Right lobe of liver (tissue), 6 donors: Measurements from ENCODE around the gene PAQR8. TPM values are rescaled to one million over a fixed set of nuclear protein-coding genes. Genes with fewer than 3 reads are reported as not detected.

Source experiments
- ATAC-seq, 4 donors: fragments of 200-7000 bp; cut with Tn5 transposase; one replicate each; pipeline ENCODE4 v1.9.1; 2020; ENCODE audit warnings: mild to moderate bottlenecking in 4 of 4, moderate library complexity in 4 of 4
- DNase-seq, 3 donors: peaks; one replicate each; pipeline ENCODE4 v3.0.0-alpha.2; 2020
- H3K27ac ChIP-seq, 3 donors: fragments of 200-600 bp; one replicate each; pipeline ENCODE4 v1.8.0; 2022
- H3K27me3 ChIP-seq, 2 donors: fragments of 200-600 bp; one replicate each; pipeline ENCODE4 v1.8.0; 2022
- H3K36me3 ChIP-seq, 4 donors: fragments of 200-600 bp; sonication (generic) in 1 of 4; one replicate each; pipeline versions ENCODE4 v1.5.1 to v1.8.0; 2017 to 2022; ENCODE audit warnings: control low read depth in 1 of 4
- H3K4me1 ChIP-seq, 4 donors: fragments of 200-600 bp; sonication (generic) in 1 of 4; one replicate each; pipeline versions ENCODE4 v1.5.1 to v1.8.0; 2017 to 2022; ENCODE audit warnings: control low read depth in 1 of 4
- H3K4me3 ChIP-seq, 3 donors: fragments of 200-600 bp; one replicate each; pipeline ENCODE4 v1.8.0; 2022
- H3K9me3 ChIP-seq, 4 donors: fragments of 200-600 bp; sonication (generic) in 1 of 4; one replicate each; pipeline versions ENCODE4 v1.5.1 to v1.8.0; 2017 to 2022; ENCODE audit warnings: control low read depth in 1 of 4
- POLR2A ChIP-seq: fragments of 450-650 bp; IDR thresholded peaks from one replicate; pipeline ENCODE4 v1.6.1; 2017; ENCODE audit warnings: antibody characterized with exemption, mild to moderate bottlenecking
- WGBS: methylation state at CpG from one replicate; pipeline ENCODE4 v1.1.6; 2018; ENCODE audit warnings: low coverage, low lambda C conversion rate; ENCODE audit not compliant: insufficient coverage; ENCODE audit errors: missing lambda C conversion rate; 5-methylcytosine and 5-hydroxymethylcytosine counted together
- intact Hi-C, 2 donors: fragments of 100-400 bp; cut with DNase I; formaldehyde crosslinking; loops; one replicate each; pipeline versions ENCODE4 v1.11.2 to v1.14.1; 2022
- long read RNA-seq: library from polyadenylated mRNA; unstranded; transcript quantifications from one replicate; pipeline ENCODE4 v2.0.0, GENCODE V29; 2019
- total RNA-seq, 6 experiments: library from RNA; depleted of rRNA in 2 of 6; stranded (reverse); fragments of >200 nt in 2 of 6; fragmentation: NEBNext Ultra II Directional in 3 of 6; extraction: Animal tissue kit (Norgen Biotek cat#: 25700) in 3 of 6; gene quantifications; one replicate each; pipeline versions ENCODE4 v1.1.0 to v1.2.4, GENCODE V29; 2016 to 2023
- TF ChIP-seq, protein P1 (sequence below), 4 donors: fragments of 200-600 bp in 3 of 4; fragments of 450-650 bp in 1 of 4; IDR thresholded peaks; one replicate each; pipeline versions ENCODE4 v1.5.1 to v1.8.0; 2016 to 2022; ENCODE audit warnings: antibody characterized with exemption in 4 of 4, mild to moderate bottlenecking in 2 of 4
- donor health status: DM: no; HTN: yes; CAD: no.
- donor health status: DM: no; HTN: no; CAD: no.
- donor health status: DM: no; HTN: no; CAD: no.
- donor health status: DM: no; HTN: yes; CAD: no.
- donor health status: DM: no; HTN: yes; CAD: no.

PAQR8 gene, protein sequence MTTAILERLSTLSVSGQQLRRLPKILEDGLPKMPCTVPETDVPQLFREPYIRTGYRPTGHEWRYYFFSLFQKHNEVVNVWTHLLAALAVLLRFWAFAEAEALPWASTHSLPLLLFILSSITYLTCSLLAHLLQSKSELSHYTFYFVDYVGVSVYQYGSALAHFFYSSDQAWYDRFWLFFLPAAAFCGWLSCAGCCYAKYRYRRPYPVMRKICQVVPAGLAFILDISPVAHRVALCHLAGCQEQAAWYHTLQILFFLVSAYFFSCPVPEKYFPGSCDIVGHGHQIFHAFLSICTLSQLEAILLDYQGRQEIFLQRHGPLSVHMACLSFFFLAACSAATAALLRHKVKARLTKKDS
- 1 to 10 TPM in 3 of 6 experiments, under 1 TPM in 3; 0.29 to 1.5 (median 0.77) TPM for total RNA-seq
- long read RNA-seq = 0 reads

DNA sequence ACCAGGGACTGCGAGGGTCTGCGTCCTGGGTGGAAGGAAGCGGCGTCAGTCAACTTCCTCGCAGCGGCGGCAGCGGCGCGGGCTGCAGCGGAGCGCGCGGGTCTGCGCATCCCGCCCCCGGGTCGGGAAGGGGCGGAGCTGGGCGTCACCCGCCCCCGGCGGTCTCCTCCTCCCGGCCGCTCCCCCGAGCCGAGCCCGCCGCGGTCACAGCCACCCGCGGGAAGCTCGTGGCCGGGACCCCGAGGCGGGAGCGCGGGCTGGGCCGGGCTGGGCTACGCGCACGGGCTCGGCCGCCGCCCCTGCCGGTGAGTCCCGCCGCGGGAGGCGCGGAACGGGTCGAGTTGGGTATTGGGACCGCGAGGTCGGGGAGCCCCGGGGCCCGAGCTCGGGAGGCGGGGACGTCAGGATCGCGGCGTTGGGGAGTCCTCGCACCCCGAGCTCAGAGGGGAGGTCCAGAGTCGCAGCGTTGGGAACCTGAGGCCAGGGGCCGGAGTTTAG, at the start of gene PAQR8:
Gene PAQR8 (plus strand): TSS at position 207 of the 498 bp plus-strand sequence. CDS start 41,063 bp downstream, outside the sequence.
- TF ChIP-seq POLR2A = peak; percentile 58
- TF ChIP-seq, protein P1, sequence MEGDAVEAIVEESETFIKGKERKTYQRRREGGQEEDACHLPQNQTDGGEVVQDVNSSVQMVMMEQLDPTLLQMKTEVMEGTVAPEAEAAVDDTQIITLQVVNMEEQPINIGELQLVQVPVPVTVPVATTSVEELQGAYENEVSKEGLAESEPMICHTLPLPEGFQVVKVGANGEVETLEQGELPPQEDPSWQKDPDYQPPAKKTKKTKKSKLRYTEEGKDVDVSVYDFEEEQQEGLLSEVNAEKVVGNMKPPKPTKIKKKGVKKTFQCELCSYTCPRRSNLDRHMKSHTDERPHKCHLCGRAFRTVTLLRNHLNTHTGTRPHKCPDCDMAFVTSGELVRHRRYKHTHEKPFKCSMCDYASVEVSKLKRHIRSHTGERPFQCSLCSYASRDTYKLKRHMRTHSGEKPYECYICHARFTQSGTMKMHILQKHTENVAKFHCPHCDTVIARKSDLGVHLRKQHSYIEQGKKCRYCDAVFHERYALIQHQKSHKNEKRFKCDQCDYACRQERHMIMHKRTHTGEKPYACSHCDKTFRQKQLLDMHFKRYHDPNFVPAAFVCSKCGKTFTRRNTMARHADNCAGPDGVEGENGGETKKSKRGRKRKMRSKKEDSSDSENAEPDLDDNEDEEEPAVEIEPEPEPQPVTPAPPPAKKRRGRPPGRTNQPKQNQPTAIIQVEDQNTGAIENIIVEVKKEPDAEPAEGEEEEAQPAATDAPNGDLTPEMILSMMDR (IDR thresholded peaks at IDR 0.05) = no peak
- peak within 1 kb of the TSS in 2 of 3 donors; percentile 53 to 81 for H3K27ac ChIP-seq
- WGBS = no CpG with 5 or more reads among the region's 69 CpGs
- H3K27me3 ChIP-seq = no peaks in the 10 kb centered on the region
- peaks cover 0 to 12% (median 3%) of the 10 kb centered on the region in 4 donors for H3K4me1 ChIP-seq
- DNase-seq = peak; percentile 67 to 84 (median 78)
- peak within 1 kb of the TSS; percentile 56 to 72 (median 65) for H3K4me3 ChIP-seq
- H3K36me3 ChIP-seq = no peaks in the 10 kb centered on the region
- ATAC-seq = peak; percentile 93 to 96 (median 94)
- intact Hi-C loops = no loop called here
- no peaks in the 10 kb centered on the region for H3K9me3 ChIP-seq

DNA sequence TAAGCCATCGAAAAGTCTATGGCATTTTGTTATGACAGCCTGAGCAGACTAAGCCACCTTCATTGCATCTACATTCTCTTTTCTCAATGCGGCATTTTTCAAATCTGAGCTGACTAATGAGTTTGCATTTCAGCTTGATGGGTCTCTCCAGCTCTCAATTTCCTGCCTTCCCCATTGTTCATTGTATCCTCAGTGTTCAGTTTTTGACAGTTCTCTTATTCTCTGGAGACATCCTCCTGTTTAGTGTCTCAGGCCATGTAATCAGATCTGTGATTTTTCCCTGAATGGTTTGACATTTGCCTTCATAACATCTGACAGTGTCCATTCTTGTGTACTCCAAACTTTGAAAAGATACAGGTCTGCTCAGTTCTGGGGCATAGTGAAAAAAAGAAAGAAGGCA, 49.5 kb upstream of the PAQR8 start:
- intact Hi-C loops = no loop called here
- Histone ChIP-seq H3K4me3 (no peak overlapping the region), H3K4me1 (no peaks in the 10 kb centered on the region), H3K27me3 (no peaks in the 10 kb centered on the region), H3K9me3 (no peaks in the 10 kb centered on the region), H3K27ac (no peak overlapping the region), H3K36me3 (no peaks in the 10 kb centered on the region)
- TF ChIP-seq POLR2A = no peak
- TF ChIP-seq, protein P1 (IDR thresholded peaks at IDR 0.05) = no peak
- ATAC-seq (no peak), DNase-seq (no peak)
- 83% methylated on average over 1 of the region's 2 CpGs for WGBS

DNA sequence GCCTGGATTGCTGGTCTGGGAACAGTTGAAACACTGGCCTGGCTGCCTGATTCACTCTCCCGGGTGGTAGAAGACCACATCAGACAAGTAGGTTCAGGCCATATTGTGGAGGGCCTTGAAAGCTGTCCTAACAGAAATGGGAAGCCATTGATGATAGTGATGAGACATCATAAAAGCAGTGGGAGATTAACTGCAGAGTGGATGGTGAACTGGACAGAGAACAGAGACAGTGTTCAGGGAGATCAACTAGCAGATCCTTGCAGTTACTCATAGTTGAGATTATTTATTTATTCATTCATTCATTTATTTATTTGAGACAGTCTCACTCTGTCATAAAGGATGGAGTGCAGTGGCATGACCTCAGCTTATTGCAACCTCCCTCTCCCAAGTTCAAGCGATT, 47.2 kb upstream of the PAQR8 start:
- no CpG with 5 or more reads among the region's 2 CpGs for WGBS
- Histone ChIP-seq H3K27me3 (no peaks in the 10 kb centered on the region), H3K4me3 (no peak overlapping the region), H3K27ac (no peak overlapping the region), H3K4me1 (no peaks in the 10 kb centered on the region), H3K36me3 (no peaks in the 10 kb centered on the region), H3K9me3 (no peaks in the 10 kb centered on the region)
- intact Hi-C loops = no loop called here
- DNase-seq = no peak
- TF ChIP-seq, protein P1 (IDR thresholded peaks at IDR 0.05) = no peak
- TF ChIP-seq POLR2A = no peak
- no peak for ATAC-seq

DNA sequence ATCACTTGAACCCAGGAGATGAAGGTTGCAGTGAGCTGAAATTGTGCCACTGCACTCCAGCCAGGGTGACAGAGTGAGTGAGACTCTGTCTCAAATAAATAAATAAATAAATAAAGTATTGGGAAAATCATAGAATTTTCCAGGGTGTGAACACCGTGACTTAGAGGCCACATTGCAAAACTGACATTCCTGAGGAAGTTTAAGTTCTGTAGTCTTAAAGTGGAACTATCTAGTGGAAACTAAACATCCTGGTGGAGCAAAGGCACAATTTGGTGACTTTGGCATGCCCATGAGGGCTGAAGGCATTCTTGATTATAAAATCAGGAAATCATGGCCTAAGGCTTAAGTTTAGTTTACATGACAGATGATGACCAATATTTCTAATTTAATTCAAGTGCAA, 44.7 kb upstream of the PAQR8 start:
- Histone ChIP-seq H3K4me3 (no peak overlapping the region), H3K9me3 (no peaks in the 10 kb centered on the region), H3K4me1 (no peaks in the 10 kb centered on the region), H3K36me3 (no peaks in the 10 kb centered on the region), H3K27ac (no peak overlapping the region), H3K27me3 (no peaks in the 10 kb centered on the region)
- TF ChIP-seq POLR2A = no peak
- TF ChIP-seq, protein P1 (IDR thresholded peaks at IDR 0.05) = no peak
- intact Hi-C loops = no loop called here
- DNase-seq = no peak
- 67% methylated on average over 1 of the region's 1 CpG for WGBS
- no peak for ATAC-seq
